B cell (primary cell): ENCODE results near the gene TSTD2. TPM values are rescaled to one million over a fixed set of nuclear protein-coding genes. Genes with fewer than 3 reads are reported as not detected.

ENCODE experiments used
- ATAC-seq: fragments of 200-7000 bp; cut with Tn5 transposase; one replicate; pipeline ENCODE4 v1.10.0; 2021; ENCODE audit warnings: low read depth, mild to moderate bottlenecking, moderate number of reproducible peaks, moderate library complexity
- CTCF ChIA-PET: fragments of 350-600 bp; sonication (Branson Sonifier 250); formaldehyde crosslinking; loops from one replicate; lab custom pipeline; 2021; ENCODE audit warnings: antibody characterized with exemption, inconsistent platforms; lab: Charles Lee
- POLR2A ChIA-PET: fragments of 350-600 bp; sonication (Branson Sonifier 250); formaldehyde crosslinking; loops from one replicate; lab custom pipeline; 2021; ENCODE audit warnings: antibody characterized with exemption; lab: Charles Lee
- DNase-seq: peaks from one replicate; pipeline ENCODE4 v3.0.0; 2013
- H2AFZ ChIP-seq: 2 replicates; pipeline ENCODE4 v1.6.1; 2012; ENCODE audit warnings: mild to moderate bottlenecking, low read depth, low read length; ENCODE audit not compliant: insufficient read depth, poor library complexity, severe bottlenecking
- H3K27ac ChIP-seq, 2 donors: 1 replicate in 1 of 2; 2 replicates in 1 of 2; pipeline ENCODE4 v1.5.1; 2012 to 2013; ENCODE audit warnings: low read length in 2 of 2, mild to moderate bottlenecking in 2 of 2, moderate library complexity in 1 of 2
- H3K27me3 ChIP-seq, 4 experiments: fragments of 200-600 bp in 1 of 4; sonication (generic) in 1 of 4; replicated peaks in 1 of 4; 1 replicate in 2 of 4; 2 replicates in 2 of 4; pipeline versions ENCODE4 v1.6.1 to v1.7.0; 2013 to 2016; ENCODE audit warnings: low read length in 3 of 4, mild to moderate bottlenecking in 2 of 4, mixed read lengths in 1 of 4, moderate library complexity in 1 of 4; ENCODE audit not compliant: insufficient read depth in 4 of 4, control insufficient read depth in 3 of 4; ENCODE audit errors: control extremely low read depth in 1 of 4
- H3K36me3 ChIP-seq, 2 experiments: replicated peaks in 1 of 2; 1 replicate in 1 of 2; 2 replicates in 1 of 2; pipeline versions ENCODE4 v1.6.1 to v1.7.1; 2013; ENCODE audit warnings: low read length in 1 of 2; ENCODE audit not compliant: insufficient read depth in 2 of 2, control insufficient read depth in 1 of 2; ENCODE audit errors: control extremely low read depth in 1 of 2, extremely low read depth in 1 of 2
- H3K4me1 ChIP-seq, 2 donors: fragments of 200-600 bp in 1 of 2; sonication (generic) in 1 of 2; 1 replicate in 1 of 2; 2 replicates in 1 of 2; pipeline versions ENCODE4 v1.5.1 to v1.6.1; 2013 to 2017; ENCODE audit warnings: low read length in 2 of 2; ENCODE audit not compliant: control insufficient read depth in 2 of 2, insufficient read depth in 2 of 2
- H3K4me2 ChIP-seq: replicated peaks from 2 replicates; pipeline ENCODE3; 2012; ENCODE audit warnings: mild to moderate bottlenecking, low read depth, low read length; ENCODE audit not compliant: poor library complexity, severe bottlenecking
- H3K4me3 ChIP-seq, 5 experiments: fragments of 200-600 bp in 1 of 5; sonication (generic) in 1 of 5; 1 replicate in 3 of 5; 2 replicates in 2 of 5; pipeline versions ENCODE4 v1.5.1 to v1.7.0; 2011 to 2016; ENCODE audit warnings: low read length in 4 of 5, mild to moderate bottlenecking in 4 of 5, low read depth in 2 of 5, control low read depth in 1 of 5, moderate library complexity in 1 of 5; ENCODE audit not compliant: insufficient read depth in 1 of 5; ENCODE audit errors: control extremely low read depth in 1 of 5, extremely low read depth in 1 of 5
- H3K79me2 ChIP-seq: fragments of 200-600 bp; sonication (generic); one replicate; pipeline ENCODE4 v1.6.0; 2016; ENCODE audit warnings: low read length; ENCODE audit not compliant: control insufficient read depth, insufficient read depth
- H3K9ac ChIP-seq: fragments of 200-600 bp; sonication (generic); 2 replicates; pipeline ENCODE4 v1.6.1; 2017; ENCODE audit warnings: mild to moderate bottlenecking, low read length, moderate library complexity
- H3K9me3 ChIP-seq, 3 donors: one replicate each; pipeline versions ENCODE4 v1.6.1 to v1.7.1; 2013; ENCODE audit warnings: low read length in 2 of 3; ENCODE audit not compliant: control insufficient read depth in 2 of 3, insufficient read depth in 1 of 3; ENCODE audit errors: control extremely low read depth in 1 of 3
- H4K20me1 ChIP-seq: 2 replicates; pipeline ENCODE4 v1.6.0; 2012; ENCODE audit warnings: mild to moderate bottlenecking, low read length; ENCODE audit not compliant: insufficient read depth, control insufficient read depth, poor library complexity, severe bottlenecking
- H3K27ac Mint-ChIP-seq: one replicate; pipeline ENCODE4 v1.8.0; 2021; ENCODE audit warnings: mixed read lengths
- H3K27me3 Mint-ChIP-seq: one replicate; pipeline ENCODE4 v1.8.0; 2021; ENCODE audit warnings: mixed read lengths
- H3K4me1 Mint-ChIP-seq: one replicate; pipeline ENCODE4 v1.8.0; 2021; ENCODE audit warnings: mixed read lengths
- H3K4me3 Mint-ChIP-seq: one replicate; pipeline ENCODE4 v1.8.0; 2021; ENCODE audit warnings: mixed read lengths
- H3K9me3 Mint-ChIP-seq: one replicate; pipeline ENCODE4 v1.8.0; 2022; ENCODE audit warnings: mixed read lengths; ENCODE audit not compliant: insufficient read depth
- CTCF ChIP-seq: fragments of 200-600 bp; IDR thresholded peaks from one replicate; pipeline ENCODE4 v1.8.0; 2022; ENCODE audit warnings: antibody characterized with exemption, mild to moderate bottlenecking
- EZH2 ChIP-seq: IDR thresholded peaks from 2 replicates; pipeline ENCODE4 v1.6.1; 2012; ENCODE audit warnings: borderline replicate concordance, low read depth, mild to moderate bottlenecking, moderate library complexity, low read length; ENCODE audit not compliant: insufficient read depth, poor library complexity, severe bottlenecking
- WGBS: methylation state at CpG from one replicate; pipeline ENCODE4 v1.1.5; 2013; ENCODE audit warnings: missing lambda C conversion rate; ENCODE audit not compliant: insufficient coverage; 5-methylcytosine and 5-hydroxymethylcytosine counted together
- intact Hi-C: fragments of 100-400 bp; cut with micrococcal nuclease; formaldehyde crosslinking; loops from one replicate; pipeline ENCODE4 v1.10.0; 2022
- polyA plus RNA-seq: library from polyadenylated mRNA; depleted of rRNA; stranded (reverse); fragments of >200 nt; gene quantifications from 2 replicates; pipeline ENCODE4 v1.2.3, GENCODE V29; 2012
- total RNA-seq, 2 donors: library from RNA; stranded (reverse); fragments of 120-200 nt in 1 of 2; gene quantifications; 1 replicate in 1 of 2; 2 replicates in 1 of 2; pipeline versions ENCODE4 v1.2.3 to v1.2.4, GENCODE V29; 2013 to 2022

TSTD2 gene
- total and polyA plus RNA-seq, 2 donors (not counting 1 experiment from before 2014, with no cell fraction given): 12.7 to 29.2 TPM

DNA sequence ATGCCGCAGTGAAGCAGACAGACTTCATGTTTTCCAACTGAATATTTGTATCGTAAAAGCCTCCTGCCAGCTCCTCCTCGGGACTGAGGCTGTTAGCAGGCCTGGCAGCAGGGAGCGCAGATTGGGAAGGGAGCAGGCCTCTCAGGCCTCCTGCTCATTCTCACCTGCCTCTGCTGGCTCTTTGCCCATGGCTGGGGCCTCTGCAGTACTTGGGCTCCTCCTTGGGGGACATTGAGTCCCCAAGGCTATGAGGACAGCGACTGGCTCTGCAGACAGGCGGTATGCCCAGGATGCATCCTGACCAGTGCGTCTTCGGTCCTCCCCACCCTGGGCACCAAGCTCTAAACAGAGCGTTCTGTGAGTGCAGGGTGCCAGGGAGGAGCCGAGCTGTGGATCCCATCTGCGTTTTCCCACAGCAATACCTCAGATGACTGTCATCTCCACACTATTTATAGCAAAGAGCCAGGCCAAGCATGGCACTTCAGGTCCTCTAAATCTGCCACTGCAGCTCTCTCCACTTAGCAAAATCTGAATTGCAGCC is 38.7 kb downstream of the TSTD2 start:
- intact Hi-C loops: no loop called here
- H3K4me2 ChIP-seq: no peak overlapping the region

DNA sequence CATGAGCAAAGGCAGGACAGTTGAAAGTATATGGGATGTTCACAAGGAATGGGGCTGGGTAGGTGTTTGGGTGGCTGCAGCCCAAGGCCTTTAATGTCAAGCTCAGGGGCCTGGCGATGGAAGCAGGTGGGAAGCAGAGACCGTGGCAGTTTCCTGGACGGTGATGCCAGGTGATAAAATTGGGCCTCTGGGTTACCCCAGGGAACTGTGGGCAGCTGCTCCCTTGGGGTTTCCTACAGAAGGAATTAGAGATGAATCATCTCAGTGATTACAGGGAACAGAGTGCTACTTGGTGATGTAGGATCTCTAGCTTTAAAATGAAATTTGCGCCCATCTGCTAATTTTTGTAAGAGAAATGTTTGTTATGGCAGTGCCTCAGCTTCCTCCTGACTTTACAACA is 39.2 kb downstream of the TSTD2 start:
- no peak for ATAC-seq
- Histone ChIP-seq H3K9me3 (no peaks in the 10 kb centered on the region), H3K27ac (no peak overlapping the region), H3K4me3 (no peak overlapping the region), H4K20me1 (no peaks in the 10 kb centered on the region), H2AFZ (no peak overlapping the region), H3K9ac (no peak overlapping the region), H3K36me3 (no peaks in the 10 kb centered on the region), H3K4me2 (no peak overlapping the region), H3K4me1 (peaks cover 0 to 4% of the 10 kb centered on the region in 2 donors), H3K79me2 (no peaks in the 10 kb centered on the region), H3K27me3 (peaks cover 0 to 3% (median 0%) of the 10 kb centered on the region in 4 experiments)
- Mint-ChIP-seq H3K27ac (no peak overlapping the region), H3K27me3 (no peaks in the 10 kb centered on the region), H3K4me1 (peaks cover 6% of the 10 kb centered on the region), H3K9me3 (no peaks in the 10 kb centered on the region), H3K4me3 (no peak overlapping the region)
- WGBS: 6% methylated on average over 3 of the region's 4 CpGs
- ChIA-PET POLR2A (no interaction called here), CTCF (no interaction called here)
- DNase-seq: no peak
- intact Hi-C loops: no loop called here
- TF ChIP-seq CTCF (no peak), EZH2 (no peak)

More for the DNA sequence above, 38.7 kb downstream of the TSTD2 start:
- Histone ChIP-seq H2AFZ (no peak overlapping the region), H3K4me3 (no peak overlapping the region), H4K20me1 (no peaks in the 10 kb centered on the region), H3K27me3 (peaks cover 0 to 3% (median 0%) of the 10 kb centered on the region in 4 experiments), H3K9ac (no peak overlapping the region), H3K4me1 (peaks cover 0 to 4% of the 10 kb centered on the region in 2 donors), H3K79me2 (no peaks in the 10 kb centered on the region), H3K9me3 (no peaks in the 10 kb centered on the region), H3K36me3 (no peaks in the 10 kb centered on the region), H3K27ac (no peak overlapping the region)
- no peak for DNase-seq
- Mint-ChIP-seq H3K4me1 (peaks cover 6% of the 10 kb centered on the region), H3K27ac (no peak overlapping the region), H3K27me3 (no peaks in the 10 kb centered on the region), H3K4me3 (no peak overlapping the region), H3K9me3 (no peaks in the 10 kb centered on the region)
- no peak for ATAC-seq
- WGBS: 97% methylated on average over 10 of the region's 11 CpGs
- ChIA-PET POLR2A (no interaction called here), CTCF (interaction anchor here (5.0 kb wide), 1 partner anchor 126 kb away, joined by 81 read pairs; no protein-coding TSS in a partner anchor)
- no peak for TF ChIP-seq CTCF
- no peak for TF ChIP-seq EZH2
